ENCODE measurements around the gene CA10.

GRCh38 chr17:52140601-52141000 is 17.9 kb downstream of the CA10 start:
- no peak for TF ChIP-seq CBX5 (IDR thresholded peaks at IDR 0.05; ENCODE audit: borderline replicate concordance, low read depth)
- TF ChIP-seq ZNF23 (CRISPR knock-in tag; IDR thresholded peaks at IDR 0.05) = no peak
- no peak for TF ChIP-seq USF2 (CRISPR knock-in tag; IDR thresholded peaks at IDR 0.05)
- TF ChIP-seq PHTF2 (CRISPR knock-in tag; IDR thresholded peaks at IDR 0.05) = no peak
- TF ChIP-seq EP300 (IDR thresholded peaks at IDR 0.05; ENCODE audit: low read length) = no peak
- TF ChIP-seq ZNF398 (CRISPR knock-in tag; IDR thresholded peaks at IDR 0.05) = no peak
- TF ChIP-seq RBM14 (IDR thresholded peaks at IDR 0.05; ENCODE audit: borderline replicate concordance, insufficient read depth, low read depth, low read length) = no peak
- no peak for TF ChIP-seq ZNF696 (CRISPR knock-in tag; conservative IDR thresholded peaks at IDR 0.05)
- TF ChIP-seq ZNF224 (CRISPR knock-in tag; IDR thresholded peaks at IDR 0.05) = no peak
- no peak for TF ChIP-seq JUNB (CRISPR knock-in tag; conservative IDR thresholded peaks at IDR 0.05)
- no peak for TF ChIP-seq CTCF (IDR thresholded peaks at IDR 0.05 in 2 of 3, conservative IDR thresholded peaks at IDR 0.05 in 1 of 3; ENCODE audit: insufficient read depth in 2 of 3, low read depth in 1 of 3, low read length in 3 of 3)
- TF ChIP-seq ZFP36 (IDR thresholded peaks at IDR 0.05; ENCODE audit: low read depth, low read length, partially characterized antibody) = no peak
- no peak for TF ChIP-seq NFYB (IDR thresholded peaks at IDR 0.05; ENCODE audit: extremely low read depth, insufficient read length)
- no peak for TF ChIP-seq FOSL1 (tag; conservative IDR thresholded peaks at IDR 0.05)

Data from K562 (cell line).